Common myeloid progenitor, CD34-positive (primary cell): ENCODE results near the gene HIVEP1. TPM values are rescaled to one million over a fixed set of nuclear protein-coding genes. Genes with fewer than 3 reads are reported as not detected.

ENCODE experiments used
- CTCF ChIA-PET: fragments of 350-600 bp; sonication (Branson Sonifier 250); formaldehyde crosslinking; loops from one replicate; lab custom pipeline; 2021; ENCODE audit warnings: antibody characterized with exemption; lab: Charles Lee
- POLR2A ChIA-PET: fragments of 350-600 bp; sonication (Branson Sonifier 250); formaldehyde crosslinking; loops from one replicate; lab custom pipeline; 2021; ENCODE audit warnings: antibody characterized with exemption; lab: Charles Lee
- DNase-seq, 3 donors: peaks; one replicate each; pipeline versions ENCODE4 v3.0.0 to v3.0.0-alpha.2; 2013
- H3K27ac ChIP-seq, 2 experiments: 1 replicate in 1 of 2; 2 replicates in 1 of 2; pipeline ENCODE4 v1.7.0; 2013; ENCODE audit warnings: inconsistent platforms in 2 of 2, low read length in 2 of 2, mild to moderate bottlenecking in 2 of 2, low read depth in 1 of 2, moderate library complexity in 1 of 2; ENCODE audit not compliant: severe bottlenecking in 2 of 2, insufficient read depth in 1 of 2, poor library complexity in 1 of 2
- H3K27me3 ChIP-seq, 5 experiments: replicated peaks in 2 of 5; 1 replicate in 3 of 5; 2 replicates in 2 of 5; pipeline versions ENCODE4 v1.6.1 to v1.7.0; 2013; ENCODE audit warnings: low read length in 4 of 5, mild to moderate bottlenecking in 2 of 5, moderate library complexity in 2 of 5, inconsistent platforms in 1 of 5; ENCODE audit not compliant: insufficient read depth in 5 of 5, control insufficient read depth in 4 of 5
- H3K36me3 ChIP-seq, 4 experiments: 1 replicate in 2 of 4; 2 replicates in 2 of 4; pipeline versions ENCODE4 v1.6.1 to v1.7.0; 2013; ENCODE audit warnings: low read length in 3 of 4, control low read depth in 1 of 4, mild to moderate bottlenecking in 1 of 4; ENCODE audit not compliant: control insufficient read depth in 4 of 4, insufficient read depth in 4 of 4
- H3K4me1 ChIP-seq, 4 experiments: 1 replicate in 3 of 4; 2 replicates in 1 of 4; pipeline versions ENCODE4 v1.6.1 to v1.7.1; 2013; ENCODE audit warnings: low read length in 3 of 4, mild to moderate bottlenecking in 3 of 4, control low read depth in 1 of 4, inconsistent platforms in 1 of 4, moderate library complexity in 1 of 4; ENCODE audit not compliant: control insufficient read depth in 4 of 4, insufficient read depth in 4 of 4; ENCODE audit errors: control extremely low read depth in 1 of 4
- H3K4me3 ChIP-seq, 7 experiments: 1 replicate in 4 of 7; 2 replicates in 3 of 7; pipeline versions ENCODE4 v1.5.1 to v1.7.0; 2013; ENCODE audit warnings: mild to moderate bottlenecking in 7 of 7, low read length in 6 of 7, moderate library complexity in 6 of 7, inconsistent platforms in 2 of 7, low read depth in 2 of 7, control low read depth in 1 of 7; ENCODE audit not compliant: insufficient read depth in 4 of 7, control insufficient read depth in 1 of 7; ENCODE audit errors: extremely low read depth in 1 of 7
- H3K9me3 ChIP-seq, 5 experiments: 1 replicate in 4 of 5; 2 replicates in 1 of 5; pipeline versions ENCODE4 v1.6.1 to v1.7.1; 2013; ENCODE audit warnings: low read length in 4 of 5, mild to moderate bottlenecking in 2 of 5, inconsistent platforms in 1 of 5, low read depth in 1 of 5, moderate library complexity in 1 of 5; ENCODE audit not compliant: control insufficient read depth in 4 of 5, insufficient read depth in 2 of 5; ENCODE audit errors: control extremely low read depth in 1 of 5
- WGBS: methylation state at CpG from one replicate; pipeline ENCODE4 v1.1.5; 2013; ENCODE audit not compliant: insufficient coverage; 5-methylcytosine and 5-hydroxymethylcytosine counted together
- polyA plus RNA-seq: library from polyadenylated mRNA; unstranded; fragments of 120-200 nt; gene quantifications from one replicate; pipeline ENCODE4 v1.2.1, GENCODE V29; 2013

Gene HIVEP1
- 17.0 TPM for polyA plus RNA-seq

DNA sequence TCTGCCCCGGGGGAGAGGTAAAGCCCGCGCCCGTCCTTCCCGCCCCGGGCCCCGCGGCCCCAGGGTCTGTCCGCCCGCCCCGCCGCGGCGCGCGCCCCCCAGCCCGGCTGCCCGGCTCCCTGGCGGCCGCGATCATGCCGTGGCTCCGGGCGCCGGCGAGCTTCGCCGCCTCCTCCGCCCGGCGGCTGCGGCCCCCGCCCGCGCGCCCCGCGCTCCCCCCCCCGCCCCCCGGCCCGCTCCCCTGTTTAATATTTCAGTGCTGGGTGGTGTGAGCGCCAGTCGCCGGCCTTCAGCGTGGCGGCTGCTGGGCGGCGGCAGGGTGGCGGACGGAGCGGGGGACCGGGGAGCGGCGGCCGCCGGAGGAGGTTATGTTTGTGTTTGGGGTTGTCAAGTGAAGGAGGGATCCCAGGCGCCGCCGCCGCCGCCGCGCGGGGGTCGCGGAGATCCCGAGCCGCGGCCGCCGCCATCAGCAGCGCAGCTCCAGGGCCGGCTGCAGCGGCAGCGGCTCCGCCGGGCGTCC lies at the start of gene HIVEP1:
HIVEP1 (plus strand) TSS at position 275 of the 520 bp plus-strand sequence. CDS start 3,317 bp downstream, outside the sequence.
- H3K27ac ChIP-seq = peak within 1 kb of the TSS; percentile 52 to 81
- H3K4me3 ChIP-seq = peak within 1 kb of the TSS; percentile 85 to 97 (median 90)
- CTCF ChIA-PET = interaction anchor here (1.4 kb wide), 1 partner anchor 304 kb away, joined by 3 read pairs; no protein-coding TSS in a partner anchor
- peaks cover 22 to 39% (median 28%) of the 10 kb centered on the region in 4 experiments for H3K4me1 ChIP-seq
- POLR2A ChIA-PET = interaction anchor here (0.7 kb wide), 1 partner anchor 73 kb away, joined by 3 read pairs; no protein-coding TSS in a partner anchor
- 0% methylated on average over 7 of the region's 78 CpGs for WGBS
- peak in 1 of 3 donors; percentile 13 for DNase-seq
- H3K9me3 ChIP-seq = no peaks in the 10 kb centered on the region
- H3K27me3 ChIP-seq = no peaks in the 10 kb centered on the region
- H3K36me3 ChIP-seq = peaks cover 0 to 8% (median 7%) of the 10 kb centered on the region in 4 experiments

DNA sequence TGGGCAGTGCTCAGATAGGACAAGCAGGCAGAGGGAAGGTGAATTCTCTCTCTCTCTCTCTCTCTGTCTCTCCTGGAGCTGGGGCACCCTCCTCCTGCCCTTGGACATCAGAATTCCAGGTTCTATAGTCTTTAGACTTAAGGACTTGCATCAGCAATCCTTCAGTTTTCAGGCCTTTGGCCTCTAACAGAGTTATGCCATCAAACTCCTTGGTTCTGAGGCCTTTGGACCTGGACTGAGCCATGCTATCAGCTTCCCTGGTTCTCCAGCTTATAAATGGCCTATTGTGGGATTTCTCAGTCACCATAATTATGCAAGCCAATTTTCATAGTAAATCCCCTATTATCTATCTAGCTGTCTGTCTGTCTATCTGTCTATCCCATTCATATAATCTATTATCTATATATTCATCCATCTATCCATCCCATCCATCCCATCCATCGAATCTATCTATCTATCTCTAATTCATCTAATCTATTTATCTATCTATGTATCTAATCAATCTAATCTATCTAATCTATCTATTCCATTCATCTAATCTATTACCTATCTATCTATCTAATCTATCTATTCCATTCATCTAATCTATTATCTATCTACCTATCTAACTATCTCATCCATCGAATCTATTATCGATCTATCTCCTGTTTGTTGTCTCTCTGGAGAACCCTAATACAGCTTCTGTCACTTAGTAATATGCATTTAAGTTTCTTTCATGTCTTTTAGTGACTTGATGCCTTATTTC lies 48.2 kb upstream of the HIVEP1 start:
- POLR2A ChIA-PET = no interaction called here
- CTCF ChIA-PET = no interaction called here
- DNase-seq = no peak
- Histone ChIP-seq H3K36me3 (no peaks in the 10 kb centered on the region), H3K27me3 (no peaks in the 10 kb centered on the region), H3K27ac (no peak overlapping the region), H3K9me3 (no peaks in the 10 kb centered on the region), H3K4me1 (peaks cover 0 to 14% (median 4%) of the 10 kb centered on the region in 4 experiments), H3K4me3 (no peak overlapping the region)
- WGBS = 100% methylated on average over 1 of the region's 3 CpGs

GRCh38 chr6:11964729-11965335 lies 47.3 kb upstream of the HIVEP1 start:
- no peaks in the 10 kb centered on the region for H3K9me3 ChIP-seq
- H3K4me1 ChIP-seq = peaks cover 0 to 14% (median 4%) of the 10 kb centered on the region in 4 experiments
- H3K4me3 ChIP-seq = no peak overlapping the region
- H3K27ac ChIP-seq = no peak overlapping the region
- peak in 2 of 3 donors; percentile 66 to 78 for DNase-seq
- no peaks in the 10 kb centered on the region for H3K27me3 ChIP-seq
- no peaks in the 10 kb centered on the region for H3K36me3 ChIP-seq
- 100% methylated on average over 3 of the region's 3 CpGs for WGBS
- ChIA-PET CTCF (no interaction called here), POLR2A (no interaction called here)

DNA sequence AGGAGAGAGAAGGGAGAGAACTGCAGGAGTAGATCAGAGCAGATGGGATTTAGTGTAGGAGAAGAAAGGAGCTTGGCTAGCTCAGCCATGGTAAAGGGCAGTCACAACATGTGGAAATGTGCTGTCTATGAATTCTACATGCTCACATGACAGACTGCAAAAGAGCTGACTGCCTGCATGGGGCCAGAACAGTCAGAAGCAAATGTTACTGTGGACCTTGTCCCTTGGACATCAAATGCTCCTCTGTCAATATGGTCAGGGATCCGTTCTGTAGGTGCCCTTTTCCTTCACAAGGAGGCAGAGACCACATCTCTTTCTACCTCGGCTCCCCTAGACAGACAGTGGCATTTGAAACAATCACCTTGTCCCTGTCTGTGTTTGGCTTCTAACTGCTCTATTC lies 46.6 kb upstream of the HIVEP1 start:
- Histone ChIP-seq H3K4me3 (no peak overlapping the region), H3K4me1 (peaks cover 0 to 14% (median 4%) of the 10 kb centered on the region in 4 experiments), H3K9me3 (no peaks in the 10 kb centered on the region), H3K36me3 (no peaks in the 10 kb centered on the region), H3K27ac (no peak overlapping the region), H3K27me3 (no peaks in the 10 kb centered on the region)
- DNase-seq = no peak
- POLR2A ChIA-PET = no interaction called here
- CTCF ChIA-PET = interaction anchor here (1.5 kb wide), 1 partner anchor 11 kb away, joined by 4 read pairs; no protein-coding TSS in a partner anchor
- 100% methylated on average over 2 of the region's 2 CpGs for WGBS

- H3K27ac ChIP-seq = no peak overlapping the region
- CTCF ChIA-PET = interaction anchor here (0.9 to 1.1 kb wide), 3 partner anchors 10 to 313 kb away, joined by 3 read pairs; no protein-coding TSS in a partner anchor
Measured at GRCh38 chr6:11968241-11968806, 43.8 kb upstream of the HIVEP1 start.

GRCh38 chr6:11969092-11969491 lies 43.0 kb upstream of the HIVEP1 start:
- Histone ChIP-seq H3K4me1 (peaks cover 0 to 14% (median 4%) of the 10 kb centered on the region in 4 experiments), H3K36me3 (no peaks in the 10 kb centered on the region), H3K4me3 (no peak overlapping the region), H3K27ac (no peak overlapping the region), H3K27me3 (no peaks in the 10 kb centered on the region), H3K9me3 (no peaks in the 10 kb centered on the region)
- ChIA-PET CTCF (interaction anchor here (0.7 to 1.1 kb wide), 2 partner anchors 16 to 314 kb away, joined by 3 read pairs; no protein-coding TSS in a partner anchor), POLR2A (interaction anchor here (0.5 kb wide), 2 partner anchors 144 to 694 kb away, joined by 3 read pairs; no protein-coding TSS in a partner anchor)
- DNase-seq = no peak
- WGBS = 90% methylated on average over 2 of the region's 2 CpGs

More at GRCh38 chr6:11968241-11968806, 43.8 kb upstream of the HIVEP1 start:
- no peaks in the 10 kb centered on the region for H3K27me3 ChIP-seq
- DNase-seq = peak in 2 of 3 donors; percentile 57 to 72
- no peak overlapping the region for H3K4me3 ChIP-seq
- POLR2A ChIA-PET = no interaction called here
- H3K9me3 ChIP-seq = no peaks in the 10 kb centered on the region
- peaks cover 0 to 14% (median 4%) of the 10 kb centered on the region in 4 experiments for H3K4me1 ChIP-seq
- WGBS = 76% methylated on average over 3 of the region's 3 CpGs
- no peaks in the 10 kb centered on the region for H3K36me3 ChIP-seq
